PC-9 (cell line): Measurements from ENCODE around the gene PRDM12. TPM values are rescaled to one million over a fixed set of nuclear protein-coding genes. Genes with fewer than 3 reads are reported as not detected.

Source experiments
- BruUV-seq: library from RNA; stranded (reverse); fragments of 400-500 nt; replicated peaks from 2 replicates; lab custom pipeline; 2021; lab: Mats Ljungman, UMichigan
- CTCF ChIA-PET: fragments of 300-600 bp; sonication (Branson Sonifier 250); formaldehyde crosslinking; loops from one replicate; lab custom pipeline; 2022; ENCODE audit warnings: antibody characterized with exemption; lab: Charles Lee
- POLR2A ChIA-PET: fragments of 300-600 bp; sonication (Branson Sonifier 250); formaldehyde crosslinking; loops from one replicate; lab custom pipeline; 2022; ENCODE audit warnings: antibody characterized with exemption; ENCODE audit not compliant: unreplicated experiment; lab: Charles Lee
- DNase-seq, 2 experiments: peaks; one replicate each; pipeline versions ENCODE4 v3.0.0 to v3.0.0-alpha.2; 2015 to 2022; ENCODE audit warnings: mixed read lengths in 1 of 2
- H2AFZ ChIP-seq: fragments of 200-600 bp; sonication (generic); 2 replicates; pipeline ENCODE4 v1.8.1; 2017; ENCODE audit warnings: antibody characterized with exemption
- H3F3A ChIP-seq: fragments of 200-600 bp; sonication (generic); 2 replicates; pipeline ENCODE4 v1.8.1; 2017; ENCODE audit warnings: antibody characterized with exemption, mild to moderate bottlenecking, low read depth; ENCODE audit not compliant: insufficient read depth
- H3K27ac ChIP-seq: fragments of 200-600 bp; sonication (generic); 2 replicates; pipeline ENCODE4 v1.6.1; 2016; ENCODE audit warnings: mixed run types
- H3K27me3 ChIP-seq: fragments of 200-600 bp; sonication (generic); 2 replicates; pipeline ENCODE4 v1.6.1; 2016; ENCODE audit warnings: low read depth, mixed run types; ENCODE audit not compliant: insufficient read depth
- H3K36me3 ChIP-seq: fragments of 200-600 bp; sonication (generic); 2 replicates; pipeline ENCODE4 v1.6.1; 2016; ENCODE audit warnings: low read depth, mixed run types
- H3K4me1 ChIP-seq: fragments of 200-600 bp; sonication (generic); replicated peaks from 2 replicates; pipeline ENCODE4 v1.6.1; 2016; ENCODE audit warnings: mixed run types; ENCODE audit not compliant: insufficient read depth
- H3K4me2 ChIP-seq: fragments of 200-600 bp; sonication (generic); 2 replicates; pipeline ENCODE4 v1.6.1; 2017; ENCODE audit warnings: mixed run types
- H3K4me3 ChIP-seq: fragments of 200-600 bp; sonication (generic); 2 replicates; pipeline ENCODE4 v1.6.1; 2016; ENCODE audit warnings: mixed run types
- H3K79me2 ChIP-seq: fragments of 200-600 bp; sonication (generic); 2 replicates; pipeline ENCODE4 v1.6.1; 2017; ENCODE audit warnings: low read depth, mixed run types
- H3K9me2 ChIP-seq: fragments of 200-600 bp; sonication (generic); 2 replicates; pipeline ENCODE4 v1.8.1; 2017; ENCODE audit warnings: mild to moderate bottlenecking; ENCODE audit not compliant: insufficient read depth
- H3K9me3 ChIP-seq: fragments of 200-600 bp; sonication (generic); 2 replicates; pipeline ENCODE4 v1.8.1; 2016; ENCODE audit warnings: low read depth; ENCODE audit not compliant: insufficient read depth
- H4K20me1 ChIP-seq: fragments of 200-600 bp; sonication (generic); 2 replicates; pipeline ENCODE4 v1.8.1; 2017; ENCODE audit not compliant: insufficient read depth
- EZH2 ChIP-seq: fragments of 200-600 bp; sonication (generic); IDR thresholded peaks from 2 replicates; pipeline ENCODE4 v1.8.0; 2017; ENCODE audit warnings: antibody characterized with exemption, low read depth
- intact Hi-C: fragments of 100-400 bp; cut with micrococcal nuclease; formaldehyde crosslinking; loops from one replicate; pipeline ENCODE4 v1.10.0; 2022; ENCODE audit not compliant: unreplicated experiment
- total RNA-seq: library from RNA; stranded (reverse); gene quantifications from 2 replicates; pipeline ENCODE4 v1.2.3, GENCODE V29; 2021
- TF ChIP-seq, protein P1 (sequence below): fragments of 200-600 bp; sonication (generic); conservative IDR thresholded peaks from 2 replicates; pipeline ENCODE4 v1.6.1; 2017; ENCODE audit warnings: mixed run types, antibody characterized with exemption, mild to moderate bottlenecking, moderate library complexity

The PRDM12 gene
- total RNA-seq, 1 experiment from 2014 or later, result 0.46 TPM

DNA sequence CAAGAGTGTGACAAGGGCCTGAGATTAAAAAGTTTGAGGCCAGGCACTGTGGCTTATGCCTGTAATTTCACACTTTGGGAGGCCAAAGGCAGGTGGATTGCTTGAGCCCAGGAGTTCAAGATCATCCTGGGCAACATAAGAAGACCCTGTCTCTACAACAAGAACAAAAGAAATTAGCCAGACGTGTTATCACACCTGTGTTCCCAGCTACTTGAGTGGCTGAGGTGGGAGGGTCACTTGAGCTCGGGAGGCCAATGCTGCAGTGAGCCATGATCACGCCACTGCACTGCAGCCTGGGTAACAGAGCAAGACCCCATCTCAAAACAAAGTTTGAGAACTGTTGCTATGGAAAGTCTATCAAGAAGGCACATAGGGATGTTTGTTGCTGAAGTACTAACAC lies 54.2 kb downstream of the PRDM12 start:
- peaks cover 3% of the 10 kb centered on the region; the same call in 1 of the 2 replicates for H4K20me1 ChIP-seq
- DNase-seq, result no peak
- H3K4me3 ChIP-seq, result no peak overlapping the region
- ChIA-PET CTCF (no interaction called here), POLR2A (no interaction called here)
- BruUV-seq, result no TSS peak
- H3F3A ChIP-seq, result peaks cover 2% of the 10 kb centered on the region; the same call in 1 of the 2 replicates
- peaks cover 22% of the 10 kb centered on the region for H3K4me1 ChIP-seq
- no peak overlapping the region for H3K27ac ChIP-seq
- no peaks in the 10 kb centered on the region for H3K9me3 ChIP-seq
- H3K79me2 ChIP-seq, result peaks cover 74% of the 10 kb centered on the region
- intact Hi-C loops, result no loop called here
- H3K9me2 ChIP-seq, result no peaks in the 10 kb centered on the region
- H3K36me3 ChIP-seq, result no peaks in the 10 kb centered on the region
- TF ChIP-seq, protein P1, sequence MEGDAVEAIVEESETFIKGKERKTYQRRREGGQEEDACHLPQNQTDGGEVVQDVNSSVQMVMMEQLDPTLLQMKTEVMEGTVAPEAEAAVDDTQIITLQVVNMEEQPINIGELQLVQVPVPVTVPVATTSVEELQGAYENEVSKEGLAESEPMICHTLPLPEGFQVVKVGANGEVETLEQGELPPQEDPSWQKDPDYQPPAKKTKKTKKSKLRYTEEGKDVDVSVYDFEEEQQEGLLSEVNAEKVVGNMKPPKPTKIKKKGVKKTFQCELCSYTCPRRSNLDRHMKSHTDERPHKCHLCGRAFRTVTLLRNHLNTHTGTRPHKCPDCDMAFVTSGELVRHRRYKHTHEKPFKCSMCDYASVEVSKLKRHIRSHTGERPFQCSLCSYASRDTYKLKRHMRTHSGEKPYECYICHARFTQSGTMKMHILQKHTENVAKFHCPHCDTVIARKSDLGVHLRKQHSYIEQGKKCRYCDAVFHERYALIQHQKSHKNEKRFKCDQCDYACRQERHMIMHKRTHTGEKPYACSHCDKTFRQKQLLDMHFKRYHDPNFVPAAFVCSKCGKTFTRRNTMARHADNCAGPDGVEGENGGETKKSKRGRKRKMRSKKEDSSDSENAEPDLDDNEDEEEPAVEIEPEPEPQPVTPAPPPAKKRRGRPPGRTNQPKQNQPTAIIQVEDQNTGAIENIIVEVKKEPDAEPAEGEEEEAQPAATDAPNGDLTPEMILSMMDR, result no peak
- no peak overlapping the region for H2AFZ ChIP-seq
- no peaks in the 10 kb centered on the region for H3K27me3 ChIP-seq
- H3K4me2 ChIP-seq, result no peak overlapping the region

DNA sequence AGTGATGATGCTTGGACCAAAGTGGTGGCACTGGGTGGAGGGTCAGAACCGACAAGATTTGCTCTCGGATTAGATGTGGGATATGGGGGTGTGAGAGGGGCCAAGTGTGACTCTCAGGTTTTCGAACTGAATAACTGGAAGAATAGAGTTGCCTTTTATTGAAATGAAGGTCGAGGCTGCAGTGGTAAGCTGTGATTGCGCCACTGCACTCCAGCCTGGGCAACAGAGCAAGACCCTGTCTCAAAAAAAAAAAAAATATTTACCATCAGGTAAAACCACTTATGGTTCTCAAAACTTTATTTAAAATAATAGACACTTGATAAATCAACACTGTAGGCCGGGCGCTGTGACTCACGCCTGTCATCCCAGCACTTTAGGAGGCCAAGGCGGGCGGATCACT lies 56.4 kb downstream of the PRDM12 start:
- DNase-seq, result no peak
- no peak overlapping the region for H3K27ac ChIP-seq
- no peaks in the 10 kb centered on the region for H3K9me3 ChIP-seq
- H3K4me2 ChIP-seq, result no peak overlapping the region
- H3K4me1 ChIP-seq, result peaks cover under 1% of the 10 kb centered on the region; the same call in 1 of the 2 replicates
- no peaks in the 10 kb centered on the region for H3K36me3 ChIP-seq
- no TSS peak for BruUV-seq
- ChIA-PET POLR2A (interaction anchor here (0.6 kb wide), 1 partner anchor 10 kb away, joined by 3 read pairs; no protein-coding TSS in a partner anchor), CTCF (no interaction called here)
- H3K4me3 ChIP-seq, result no peak overlapping the region
- intact Hi-C loops, result no loop called here
- H2AFZ ChIP-seq, result no peak overlapping the region
- peaks cover 3% of the 10 kb centered on the region; the same call in 1 of the 2 replicates for H4K20me1 ChIP-seq
- TF ChIP-seq, protein P1, result no peak
- no peak for TF ChIP-seq EZH2
- H3K27me3 ChIP-seq, result no peaks in the 10 kb centered on the region
- no peaks in the 10 kb centered on the region for H3K9me2 ChIP-seq
- 0 out of 2 replicates have a peak, but pooled peaks cover 4% of the 10 kb centered on the region for H3F3A ChIP-seq
- H3K79me2 ChIP-seq, result peaks cover 52% of the 10 kb centered on the region

GRCh38 chr9:130728721-130729120 lies 64.3 kb downstream of the PRDM12 start:
- ChIA-PET POLR2A (interaction anchor here (0.7 kb wide), 1 partner anchor 38 kb away, joined by 12 read pairs; no protein-coding TSS in a partner anchor), CTCF (no interaction called here)
- H3F3A ChIP-seq, result peaks cover 35% of the 10 kb centered on the region
- no peaks in the 10 kb centered on the region for H3K9me2 ChIP-seq
- no peak overlapping the region for H3K4me2 ChIP-seq
- no peak overlapping the region for H3K4me3 ChIP-seq
- H3K79me2 ChIP-seq, result peaks cover 13% of the 10 kb centered on the region; the same call in 1 of the 2 replicates
- H3K27ac ChIP-seq, result peak overlapping the region; percentile 56; the same call in 1 of the 2 replicates
- H4K20me1 ChIP-seq, result peaks cover 9% of the 10 kb centered on the region; the same call in 1 of the 2 replicates
- no peaks in the 10 kb centered on the region for H3K36me3 ChIP-seq
- DNase-seq, result peak in 1 of 2 experiments; percentile 52
- no peak overlapping the region for H2AFZ ChIP-seq
- H3K4me1 ChIP-seq, result peaks cover 23% of the 10 kb centered on the region
- intact Hi-C loops, result no loop called here
- H3K27me3 ChIP-seq, result no peaks in the 10 kb centered on the region
- H3K9me3 ChIP-seq, result no peaks in the 10 kb centered on the region
- BruUV-seq, result no TSS peak
- TF ChIP-seq, protein P1, result no peak
- no peak for TF ChIP-seq EZH2
